Adrenal gland (tissue), 5 donors: ENCODE measurements around the gene YY1.

Experiments used
- POLR2A ChIP-seq, 2 donors: fragments of 450-650 bp; IDR thresholded peaks; one replicate each; pipeline ENCODE4 v1.6.1; 2017; ENCODE audit warnings: antibody characterized with exemption in 2 of 2, mild to moderate bottlenecking in 2 of 2, moderate library complexity in 1 of 2
- TF ChIP-seq, protein P1 (sequence below), 6 experiments: fragments of 450-650 bp in 4 of 6; fragments of 200-600 bp in 2 of 6; sonication (generic) in 1 of 6; IDR thresholded peaks; 1 replicate in 5 of 6; 2 replicates in 1 of 6; pipeline versions ENCODE4 v1.5.1 to v1.8.0; 2016 to 2021; ENCODE audit warnings: antibody characterized with exemption in 6 of 6, mild to moderate bottlenecking in 2 of 6, moderate library complexity in 1 of 6
- donor health status: DM: no; HTN: no; CAD: no.

DNA sequence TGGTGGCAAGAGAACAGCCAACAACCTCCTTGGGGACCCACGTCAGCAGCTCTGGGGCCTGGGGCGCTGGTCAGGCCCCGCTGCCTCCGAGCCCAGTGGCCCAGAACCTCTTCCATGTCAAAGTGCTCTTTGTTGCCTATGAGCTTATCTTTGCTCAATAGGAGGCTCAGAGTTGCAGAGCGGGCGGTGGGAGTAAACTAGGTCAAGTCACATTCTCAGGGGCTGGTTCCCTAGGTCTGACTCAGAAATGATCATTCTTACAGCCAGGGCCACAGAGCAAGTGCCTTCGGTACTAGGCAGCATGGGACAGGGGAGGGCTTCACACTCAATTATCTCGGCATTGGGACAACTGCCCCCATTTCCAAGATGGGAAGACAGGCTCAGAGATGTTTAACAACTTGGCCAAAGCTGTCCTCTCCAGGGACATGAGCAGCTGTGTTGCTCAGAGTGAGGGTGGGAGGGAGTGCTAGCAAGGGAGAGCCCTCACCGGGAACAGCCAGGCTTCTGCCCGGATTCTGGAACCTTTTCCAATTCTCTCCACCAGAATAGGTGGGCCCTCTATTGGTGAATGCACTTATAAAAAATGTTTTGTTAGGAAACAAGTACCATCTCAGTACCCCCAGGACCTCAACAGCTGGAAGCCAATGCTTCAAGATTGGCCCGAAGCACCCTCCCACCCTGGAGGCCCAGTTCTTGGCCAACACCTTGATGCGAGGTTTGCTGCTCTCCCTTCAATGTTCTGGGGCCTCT, 55.4 kb downstream of the YY1 start:
- TF ChIP-seq, protein P1, sequence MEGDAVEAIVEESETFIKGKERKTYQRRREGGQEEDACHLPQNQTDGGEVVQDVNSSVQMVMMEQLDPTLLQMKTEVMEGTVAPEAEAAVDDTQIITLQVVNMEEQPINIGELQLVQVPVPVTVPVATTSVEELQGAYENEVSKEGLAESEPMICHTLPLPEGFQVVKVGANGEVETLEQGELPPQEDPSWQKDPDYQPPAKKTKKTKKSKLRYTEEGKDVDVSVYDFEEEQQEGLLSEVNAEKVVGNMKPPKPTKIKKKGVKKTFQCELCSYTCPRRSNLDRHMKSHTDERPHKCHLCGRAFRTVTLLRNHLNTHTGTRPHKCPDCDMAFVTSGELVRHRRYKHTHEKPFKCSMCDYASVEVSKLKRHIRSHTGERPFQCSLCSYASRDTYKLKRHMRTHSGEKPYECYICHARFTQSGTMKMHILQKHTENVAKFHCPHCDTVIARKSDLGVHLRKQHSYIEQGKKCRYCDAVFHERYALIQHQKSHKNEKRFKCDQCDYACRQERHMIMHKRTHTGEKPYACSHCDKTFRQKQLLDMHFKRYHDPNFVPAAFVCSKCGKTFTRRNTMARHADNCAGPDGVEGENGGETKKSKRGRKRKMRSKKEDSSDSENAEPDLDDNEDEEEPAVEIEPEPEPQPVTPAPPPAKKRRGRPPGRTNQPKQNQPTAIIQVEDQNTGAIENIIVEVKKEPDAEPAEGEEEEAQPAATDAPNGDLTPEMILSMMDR (IDR thresholded peaks at IDR 0.05) = no peak
- peak in 1 of 2 donors; percentile 67 for TF ChIP-seq POLR2A (IDR thresholded peaks at IDR 0.05)
